CD4-positive, alpha-beta T cell treated with Interferon gamma for 1 hour (primary cell): Measurements from ENCODE around the gene MALRD1.
"Not testable (repeated sequence)": the region's sequence is repeated elsewhere in the genome, so short reads cannot be mapped to it uniquely, and the experiment has no call there.

ENCODE experiments used
- DNase-seq: peaks from one replicate; pipeline ENCODE4 v3.0.0-alpha.2; 2020

MALRD1 gene

GRCh38 chr10:19730167-19730906 is 681.7 kb downstream of the MALRD1 start:
- DNase-seq: no peak

GRCh38 chr10:19730907-19731217 is 682.3 kb downstream of the MALRD1 start:
- DNase-seq: no peak

- DNase-seq: no peak
Observed at GRCh38 chr10:19731560-19731959, 683.0 kb downstream of the MALRD1 start.

GRCh38 chr10:19738440-19738839 is 689.8 kb downstream of the MALRD1 start:
- DNase-seq: no peak

- not testable (repeated sequence) for DNase-seq
Observed at GRCh38 chr10:19739232-19739631, 690.6 kb downstream of the MALRD1 start.

GRCh38 chr10:19742144-19742543 is 693.5 kb downstream of the MALRD1 start:
- not testable (repeated sequence) for DNase-seq

- no peak for DNase-seq
Observed at GRCh38 chr10:19745672-19746071, 697.1 kb downstream of the MALRD1 start.

GRCh38 chr10:19749185-19749729 is 700.7 kb downstream of the MALRD1 start:
- no peak for DNase-seq

GRCh38 chr10:19750972-19751371 is 702.4 kb downstream of the MALRD1 start:
- DNase-seq: no peak

GRCh38 chr10:19756919-19757318 is 708.3 kb downstream of the MALRD1 start:
- no peak for DNase-seq

GRCh38 chr10:19762026-19762425 is 713.4 kb downstream of the MALRD1 start:
- no peak for DNase-seq

- no peak for DNase-seq
Observed at GRCh38 chr10:19764111-19764510, 715.5 kb downstream of the MALRD1 start.

GRCh38 chr10:19767876-19768275 is 719.3 kb downstream of the MALRD1 start:
- no peak for DNase-seq

GRCh38 chr10:19769826-19770225 is 721.2 kb downstream of the MALRD1 start:
- DNase-seq: not testable (repeated sequence)

GRCh38 chr10:19772972-19773371 is 724.4 kb downstream of the MALRD1 start:
- DNase-seq: no peak

GRCh38 chr10:19775296-19775695 is 726.7 kb downstream of the MALRD1 start:
- DNase-seq: no peak

GRCh38 chr10:19777806-19778205 is 729.2 kb downstream of the MALRD1 start:
- no peak for DNase-seq

GRCh38 chr10:19778996-19779395 is 730.4 kb downstream of the MALRD1 start:
- no peak for DNase-seq

GRCh38 chr10:19782430-19783089 is 734.0 kb downstream of the MALRD1 start:
- no peak for DNase-seq

- no peak for DNase-seq
Observed at GRCh38 chr10:19783721-19784120, 735.1 kb downstream of the MALRD1 start.
